GM23338 (cell line): ENCODE measurements around the gene KCTD19. TPM values are rescaled to one million over a fixed set of nuclear protein-coding genes. Genes with fewer than 3 reads are reported as not detected.

Experiments used
- ATAC-seq: fragments of 200-7000 bp; cut with Tn5 transposase; 3 replicates; pipeline ENCODE4 v1.9.1; 2020
- DNase-seq: peaks from one replicate; pipeline ENCODE4 v3.0.0-alpha.2; 2015; ENCODE audit warnings: low spot score
- H2AFZ ChIP-seq: fragments of 200-600 bp; sonication (generic); 2 replicates; pipeline ENCODE4 v1.8.0; 2016; ENCODE audit warnings: antibody characterized with exemption, mild to moderate bottlenecking, moderate library complexity
- H3F3A ChIP-seq: fragments of 200-600 bp; sonication (generic); replicated peaks from 2 replicates; pipeline ENCODE4 v1.8.0; 2017; ENCODE audit warnings: antibody characterized with exemption, mixed run types, low read depth
- H3K27ac ChIP-seq: fragments of 200-600 bp; sonication (generic); 2 replicates; pipeline ENCODE4 v1.6.1; 2016; ENCODE audit warnings: low read depth
- H3K27me3 ChIP-seq: fragments of 200-600 bp; sonication (generic); 2 replicates; pipeline ENCODE4 v1.8.0; 2016; ENCODE audit warnings: mild to moderate bottlenecking, mixed run types, moderate library complexity; ENCODE audit not compliant: insufficient read depth
- H3K36me3 ChIP-seq: fragments of 200-600 bp; sonication (generic); 2 replicates; pipeline ENCODE4 v1.8.0; 2016; ENCODE audit warnings: mild to moderate bottlenecking; ENCODE audit not compliant: insufficient read depth
- H3K4me1 ChIP-seq: fragments of 200-600 bp; sonication (generic); 2 replicates; pipeline ENCODE4 v1.8.0; 2016; ENCODE audit warnings: mild to moderate bottlenecking, moderate library complexity; ENCODE audit not compliant: insufficient read depth
- H3K4me2 ChIP-seq: fragments of 200-600 bp; sonication (generic); 2 replicates; pipeline ENCODE4 v1.7.1; 2017; ENCODE audit warnings: mixed run types
- H3K4me3 ChIP-seq: fragments of 200-600 bp; sonication (generic); 2 replicates; pipeline ENCODE4 v1.6.1; 2016; ENCODE audit warnings: mixed run types
- H3K79me2 ChIP-seq: fragments of 200-600 bp; sonication (generic); replicated peaks from 2 replicates; pipeline ENCODE4 v1.8.0; 2017; ENCODE audit warnings: mild to moderate bottlenecking; ENCODE audit not compliant: insufficient read depth
- H3K9me2 ChIP-seq: fragments of 200-600 bp; sonication (generic); 2 replicates; pipeline ENCODE4 v1.8.0; 2017; ENCODE audit not compliant: insufficient read depth
- H4K20me1 ChIP-seq: fragments of 200-600 bp; sonication (generic); replicated peaks from 2 replicates; pipeline ENCODE4 v1.8.0; 2017; ENCODE audit warnings: mild to moderate bottlenecking; ENCODE audit not compliant: insufficient read depth
- H3K27ac Mint-ChIP-seq: 2 replicates; pipeline ENCODE4 v1.8.0; 2020; ENCODE audit warnings: inconsistent platforms, mild to moderate bottlenecking, moderate library complexity, mixed read lengths
- H3K27me3 Mint-ChIP-seq: 3 replicates; pipeline ENCODE4 v1.8.0; 2022; ENCODE audit warnings: low read depth, mild to moderate bottlenecking, moderate library complexity, mixed read lengths, inconsistent platforms; ENCODE audit not compliant: insufficient read depth, poor library complexity
- H3K36me3 Mint-ChIP-seq: 3 replicates; pipeline ENCODE4 v1.8.0; 2021; ENCODE audit warnings: low read depth, mild to moderate bottlenecking, inconsistent platforms, moderate library complexity, mixed read lengths
- H3K4me1 Mint-ChIP-seq: 3 replicates; pipeline ENCODE4 v1.8.0; 2020; ENCODE audit warnings: mild to moderate bottlenecking, inconsistent platforms, mixed read lengths
- H3K4me3 Mint-ChIP-seq: 3 replicates; pipeline ENCODE4 v1.8.0; 2021; ENCODE audit warnings: moderate library complexity, mild to moderate bottlenecking, inconsistent platforms, mixed read lengths
- H3K9me3 Mint-ChIP-seq: 3 replicates; pipeline ENCODE4 v1.8.0; 2020; ENCODE audit warnings: moderate library complexity, mild to moderate bottlenecking, inconsistent platforms, mixed read lengths
- JUNB ChIP-seq: IDR thresholded peaks from one replicate; pipeline ENCODE4 v1.6.1; 2016; ENCODE audit warnings: antibody characterized with exemption; ENCODE audit not compliant: unreplicated experiment
- NANOG ChIP-seq: IDR thresholded peaks from 2 replicates; pipeline ENCODE4 v1.6.1; 2016; ENCODE audit warnings: antibody characterized with exemption, borderline replicate concordance
- REST ChIP-seq: IDR thresholded peaks from one replicate; pipeline ENCODE4 v1.6.1; 2018; ENCODE audit warnings: antibody characterized with exemption; ENCODE audit not compliant: unreplicated experiment
- polyA plus RNA-seq: library from polyadenylated mRNA; unstranded; fragments of >200 nt; fragmentation: Nextera tagmentation; extraction: Ambion mirVana; gene quantifications from 2 replicates; pipeline ENCODE4 v1.2.1, GENCODE V29; 2016
- total RNA-seq: library from RNA; depleted of rRNA; stranded (reverse); fragments of >200 nt; shearing (Covaris generic); gene quantifications from 2 replicates; pipeline ENCODE4 v1.2.3, GENCODE V29; 2014
- TF ChIP-seq, protein P1 (sequence below), 2 experiments: fragments of 200-600 bp in 1 of 2; sonication (generic) in 1 of 2; conservative IDR thresholded peaks; 2 replicates each; pipeline versions ENCODE4 v1.5.1 to v1.6.1; 2016 to 2017; ENCODE audit warnings: antibody characterized with exemption in 2 of 2, low read depth in 2 of 2, mild to moderate bottlenecking in 2 of 2, moderate library complexity in 1 of 2

KCTD19 gene
- total and polyA plus RNA-seq, 2 experiments from 2014 or later: 0.31 to 0.65 TPM

DNA sequence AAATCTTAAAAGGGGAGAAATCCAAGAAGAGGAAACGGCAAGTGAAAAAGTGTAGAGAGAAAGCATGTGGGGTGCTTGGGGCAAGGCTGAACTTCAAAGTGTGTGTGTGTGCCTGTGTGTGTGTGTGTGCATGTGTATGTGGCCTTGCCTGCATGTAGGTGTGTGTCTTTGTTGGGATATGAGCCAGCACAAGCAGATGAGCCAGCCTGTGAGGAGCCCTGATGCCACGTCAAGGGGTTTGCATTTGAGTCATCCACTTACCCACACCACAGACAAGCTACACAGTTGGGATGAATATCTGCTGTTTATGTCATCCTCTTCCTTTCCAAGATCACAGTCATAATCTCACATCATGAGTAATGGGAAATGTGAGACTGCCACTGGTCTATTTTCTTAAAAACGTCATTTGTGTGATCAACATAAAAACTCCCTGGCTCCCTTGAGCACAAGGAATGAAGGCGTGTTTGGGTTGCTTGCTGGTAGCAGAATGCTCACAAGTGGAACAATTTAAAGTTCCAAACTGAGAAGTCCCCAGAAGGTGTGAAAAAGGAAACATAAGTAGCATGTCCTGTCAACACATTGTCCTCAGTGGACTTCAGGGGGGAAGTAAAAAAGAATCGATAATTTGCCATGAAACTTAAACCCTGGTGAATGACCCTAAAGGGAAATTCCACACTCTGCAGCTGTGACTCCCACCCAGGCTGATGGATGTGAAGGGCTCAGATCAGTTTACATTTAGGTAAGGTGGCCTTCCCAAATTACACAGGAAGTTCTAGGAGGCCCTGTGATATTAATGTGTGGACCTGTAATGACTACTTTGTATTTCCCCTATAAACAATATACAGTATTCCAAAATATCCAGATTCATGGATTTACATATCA is 14.7 kb downstream of the KCTD19 start (continued):
- TF ChIP-seq NANOG (no peak), REST (no peak)

DNA sequence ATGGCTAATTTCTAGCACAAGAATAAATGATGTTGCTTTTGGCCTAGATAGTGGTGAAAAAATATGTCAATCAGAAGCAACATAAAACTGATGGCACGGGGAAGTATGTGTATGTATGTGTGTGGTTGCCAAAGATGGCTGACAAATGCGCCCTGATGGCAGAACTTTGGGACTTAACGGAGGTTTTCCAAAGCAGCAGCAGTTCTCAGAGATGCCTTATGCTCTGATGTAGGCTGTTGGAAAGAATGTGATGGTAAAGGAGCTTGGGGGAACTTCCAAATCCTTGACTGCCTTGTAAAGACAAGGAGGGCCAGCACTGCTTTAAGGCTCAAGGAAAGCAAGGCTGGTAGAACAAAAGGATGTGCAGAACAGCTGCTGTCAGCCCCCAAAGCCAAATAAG is 16.0 kb downstream of the KCTD19 start:
- DNase-seq (no peak), ATAC-seq (no peak)
- H3K36me3 Mint-ChIP-seq: no peaks in the 10 kb centered on the region
- H3F3A ChIP-seq: no peaks in the 10 kb centered on the region
- no peaks in the 10 kb centered on the region; the same call in 2 of the 3 replicates for H3K4me1 Mint-ChIP-seq
- H3K4me3 ChIP-seq: no peak overlapping the region
- no peaks in the 10 kb centered on the region for H3K79me2 ChIP-seq
- no peaks in the 10 kb centered on the region for H3K4me1 ChIP-seq
- no peaks in the 10 kb centered on the region; the same call in 1 of the 2 replicates for H4K20me1 ChIP-seq
- H3K27ac Mint-ChIP-seq: no peak overlapping the region
- no peak overlapping the region for H3K27ac ChIP-seq
- H2AFZ ChIP-seq: no peak overlapping the region
- no peak overlapping the region for H3K4me3 Mint-ChIP-seq
- H3K9me2 ChIP-seq: no peaks in the 10 kb centered on the region
- H3K27me3 Mint-ChIP-seq: no peaks in the 10 kb centered on the region
- H3K27me3 ChIP-seq: no peaks in the 10 kb centered on the region
- H3K4me2 ChIP-seq: no peak overlapping the region
- TF ChIP-seq JUNB: no peak
- H3K9me3 Mint-ChIP-seq: no peaks in the 10 kb centered on the region; the same call in 2 of the 3 replicates
- no peaks in the 10 kb centered on the region for H3K36me3 ChIP-seq

- peaks cover 16% of the 10 kb centered on the region for H3K27me3 Mint-ChIP-seq
- DNase-seq (no peak), ATAC-seq (no peak; the same call in 2 of the 3 replicates)
Observed at GRCh38 chr16:67305216-67306071, 21.1 kb downstream of the KCTD19 start.

More at GRCh38 chr16:67305216-67306071, 21.1 kb downstream of the KCTD19 start:
- Histone ChIP-seq H3K27me3 (no peaks in the 10 kb centered on the region), H3K79me2 (no peaks in the 10 kb centered on the region), H3K36me3 (no peaks in the 10 kb centered on the region), H3K4me3 (no peak overlapping the region), H3K27ac (no peak overlapping the region), H3K9me2 (no peaks in the 10 kb centered on the region), H3F3A (no peaks in the 10 kb centered on the region), H4K20me1 (no peaks in the 10 kb centered on the region; the same call in 1 of the 2 replicates), H2AFZ (no peak overlapping the region), H3K4me2 (no peak overlapping the region), H3K4me1 (no peaks in the 10 kb centered on the region)
- TF ChIP-seq NANOG: no peak
- TF ChIP-seq, protein P1, sequence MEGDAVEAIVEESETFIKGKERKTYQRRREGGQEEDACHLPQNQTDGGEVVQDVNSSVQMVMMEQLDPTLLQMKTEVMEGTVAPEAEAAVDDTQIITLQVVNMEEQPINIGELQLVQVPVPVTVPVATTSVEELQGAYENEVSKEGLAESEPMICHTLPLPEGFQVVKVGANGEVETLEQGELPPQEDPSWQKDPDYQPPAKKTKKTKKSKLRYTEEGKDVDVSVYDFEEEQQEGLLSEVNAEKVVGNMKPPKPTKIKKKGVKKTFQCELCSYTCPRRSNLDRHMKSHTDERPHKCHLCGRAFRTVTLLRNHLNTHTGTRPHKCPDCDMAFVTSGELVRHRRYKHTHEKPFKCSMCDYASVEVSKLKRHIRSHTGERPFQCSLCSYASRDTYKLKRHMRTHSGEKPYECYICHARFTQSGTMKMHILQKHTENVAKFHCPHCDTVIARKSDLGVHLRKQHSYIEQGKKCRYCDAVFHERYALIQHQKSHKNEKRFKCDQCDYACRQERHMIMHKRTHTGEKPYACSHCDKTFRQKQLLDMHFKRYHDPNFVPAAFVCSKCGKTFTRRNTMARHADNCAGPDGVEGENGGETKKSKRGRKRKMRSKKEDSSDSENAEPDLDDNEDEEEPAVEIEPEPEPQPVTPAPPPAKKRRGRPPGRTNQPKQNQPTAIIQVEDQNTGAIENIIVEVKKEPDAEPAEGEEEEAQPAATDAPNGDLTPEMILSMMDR (conservative IDR thresholded peaks at IDR 0.05; ENCODE audit: low read depth in 2 of 2): peak; percentile 24 to 27; a peak in 2 of 4 replicates
- Mint-ChIP-seq H3K4me1 (no peaks in the 10 kb centered on the region; the same call in 2 of the 3 replicates), H3K27ac (no peak overlapping the region), H3K9me3 (no peaks in the 10 kb centered on the region; the same call in 2 of the 3 replicates), H3K36me3 (no peaks in the 10 kb centered on the region), H3K4me3 (no peak overlapping the region)
